ENCODE measurements around the gene SEMA3G.

Gene SEMA3G

GRCh38 chr3:52396011-52396906, 48.6 kb downstream of the SEMA3G start:
- no peak for FAIRE-seq
- DNase-seq (ENCODE audit: insufficient read length): no peak
- TF ChIP-seq POLR2AphosphoS5 (IDR thresholded peaks at IDR 0.05; ENCODE audit: low read depth, low read length): no peak
- no peak for TF ChIP-seq TAF1 (IDR thresholded peaks at IDR 0.05; ENCODE audit: borderline replicate concordance, low read depth, low read length)
- no peak for TF ChIP-seq POLR2A (IDR thresholded peaks at IDR 0.05; ENCODE audit: low read depth, low read length)

DNA sequence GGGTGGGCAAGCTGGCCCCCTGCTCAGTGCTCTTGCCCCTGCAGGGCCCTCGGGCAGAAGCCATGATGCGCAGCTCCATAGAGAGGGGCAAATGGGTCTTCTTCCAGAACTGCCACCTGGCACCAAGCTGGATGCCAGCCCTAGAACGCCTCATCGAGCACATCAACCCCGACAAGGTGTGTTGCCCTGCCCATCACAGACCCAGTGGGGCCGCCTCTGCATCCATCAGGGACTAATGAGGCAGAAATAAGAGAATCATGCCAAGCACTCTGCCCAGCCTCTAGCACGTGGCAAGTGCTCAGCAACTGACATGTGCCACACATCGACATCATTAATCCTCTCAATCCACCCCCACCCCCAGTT, 49.4 kb downstream of the SEMA3G start:
- no peak for FAIRE-seq
- no peak for TF ChIP-seq POLR2AphosphoS5 (IDR thresholded peaks at IDR 0.05; ENCODE audit: low read depth, low read length)
- TF ChIP-seq POLR2A (IDR thresholded peaks at IDR 0.05; ENCODE audit: low read depth, low read length): no peak
- no peak for TF ChIP-seq TAF1 (IDR thresholded peaks at IDR 0.05; ENCODE audit: borderline replicate concordance, low read depth, low read length)
- no peak for DNase-seq (ENCODE audit: insufficient read length)

DNA sequence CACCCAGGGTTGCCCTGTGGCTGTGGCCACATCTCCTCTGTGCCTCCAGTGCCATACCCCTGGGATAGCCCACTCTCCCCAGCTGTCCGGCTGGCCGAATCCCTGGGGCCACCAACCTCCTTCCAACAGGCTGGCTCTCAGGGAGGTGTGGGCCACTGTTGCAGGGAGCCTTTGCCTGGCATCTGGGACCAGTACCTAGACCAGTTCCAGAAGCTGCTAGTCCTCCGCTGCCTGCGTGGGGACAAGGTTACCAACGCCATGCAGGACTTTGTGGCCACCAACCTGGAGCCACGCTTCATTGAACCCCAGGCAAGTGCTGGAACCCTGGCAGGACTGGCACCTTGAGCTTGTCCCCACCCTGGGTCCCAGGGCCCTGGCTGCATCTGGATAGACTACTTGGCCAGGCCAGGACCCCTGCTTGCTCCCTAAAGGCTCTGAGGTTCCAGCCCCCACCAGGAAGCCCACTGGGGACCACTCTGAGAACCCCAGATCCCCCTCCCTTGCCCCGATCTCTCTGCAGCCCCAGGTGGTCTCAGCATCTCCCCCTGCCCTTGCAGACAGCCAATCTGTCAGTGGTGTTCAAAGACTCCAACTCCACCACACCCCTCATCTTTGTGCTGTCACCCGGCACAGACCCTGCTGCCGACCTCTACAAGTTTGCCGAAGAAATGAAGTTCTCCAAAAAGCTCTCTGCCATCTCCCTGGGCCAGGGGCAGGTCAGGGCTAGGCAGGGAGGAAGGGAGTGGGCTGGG, 50.0 kb downstream of the SEMA3G start:
- FAIRE-seq (no peak), DNase-seq (ENCODE audit: insufficient read length) (no peak)
- TF ChIP-seq POLR2AphosphoS5 (IDR thresholded peaks at IDR 0.05; ENCODE audit: low read depth, low read length) (no peak), POLR2A (IDR thresholded peaks at IDR 0.05; ENCODE audit: low read depth, low read length) (no peak), TAF1 (IDR thresholded peaks at IDR 0.05; ENCODE audit: borderline replicate concordance, low read depth, low read length) (no peak)

- no peak for FAIRE-seq
- TF ChIP-seq POLR2A (IDR thresholded peaks at IDR 0.05; ENCODE audit: low read depth, low read length) (no peak), POLR2AphosphoS5 (IDR thresholded peaks at IDR 0.05; ENCODE audit: low read depth, low read length) (no peak), TAF1 (IDR thresholded peaks at IDR 0.05; ENCODE audit: borderline replicate concordance, low read depth, low read length) (no peak)
- no peak for DNase-seq (ENCODE audit: insufficient read length)
These were observed 50.8 kb downstream of the SEMA3G start for GRCh38 chr3:52393959-52394670.

DNA sequence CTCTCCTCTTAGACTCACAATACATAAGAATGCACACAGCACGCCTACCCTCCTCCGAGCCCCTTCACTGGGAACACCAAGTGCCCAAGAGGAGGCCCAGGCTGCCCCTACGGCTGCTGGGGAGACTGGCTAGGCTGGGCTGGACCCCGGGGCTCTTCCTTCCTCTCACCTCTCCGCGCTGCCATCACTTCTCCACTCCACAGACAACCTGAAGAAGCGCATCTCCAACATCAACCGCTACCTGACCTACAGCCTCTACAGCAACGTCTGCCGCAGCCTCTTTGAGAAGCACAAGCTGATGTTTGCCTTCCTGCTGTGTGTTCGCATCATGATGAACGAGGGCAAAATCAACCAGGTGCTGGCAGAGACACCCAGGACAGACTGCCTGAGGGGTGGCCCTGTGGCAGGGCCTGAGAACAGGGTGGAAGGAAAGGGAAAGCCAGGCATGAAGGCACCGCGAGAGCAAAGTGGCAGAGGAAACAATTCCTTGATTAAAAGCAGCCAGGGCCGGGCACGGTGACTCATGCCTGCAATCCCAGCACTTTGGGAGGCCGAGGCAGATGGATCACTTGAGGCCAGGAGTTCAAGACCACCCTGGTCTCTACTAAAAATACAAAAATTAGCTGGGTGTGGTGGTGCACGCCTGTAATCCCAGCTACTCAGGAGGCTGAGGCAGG, 51.6 kb downstream of the SEMA3G start:
- TF ChIP-seq POLR2A (IDR thresholded peaks at IDR 0.05; ENCODE audit: low read depth, low read length): no peak
- TF ChIP-seq TAF1 (IDR thresholded peaks at IDR 0.05; ENCODE audit: borderline replicate concordance, low read depth, low read length): no peak
- TF ChIP-seq POLR2AphosphoS5 (IDR thresholded peaks at IDR 0.05; ENCODE audit: low read depth, low read length): no peak
- FAIRE-seq: no peak
- no peak for DNase-seq (ENCODE audit: insufficient read length)

- DNase-seq (ENCODE audit: insufficient read length): no peak
- no peak for FAIRE-seq
- TF ChIP-seq TAF1 (IDR thresholded peaks at IDR 0.05; ENCODE audit: borderline replicate concordance, low read depth, low read length) (no peak), POLR2AphosphoS5 (IDR thresholded peaks at IDR 0.05; ENCODE audit: low read depth, low read length) (no peak), POLR2A (IDR thresholded peaks at IDR 0.05; ENCODE audit: low read depth, low read length) (no peak)
These were observed 52.5 kb downstream of the SEMA3G start for GRCh38 chr3:52392216-52392930.

GRCh38 chr3:52391096-52391495, 53.8 kb downstream of the SEMA3G start:
- DNase-seq (ENCODE audit: insufficient read length) (no peak), FAIRE-seq (no peak)
- no peak for TF ChIP-seq TAF1 (IDR thresholded peaks at IDR 0.05; ENCODE audit: borderline replicate concordance, low read depth, low read length)
- TF ChIP-seq POLR2AphosphoS5 (IDR thresholded peaks at IDR 0.05; ENCODE audit: low read depth, low read length): no peak
- TF ChIP-seq POLR2A (IDR thresholded peaks at IDR 0.05; ENCODE audit: low read depth, low read length): no peak

DNA sequence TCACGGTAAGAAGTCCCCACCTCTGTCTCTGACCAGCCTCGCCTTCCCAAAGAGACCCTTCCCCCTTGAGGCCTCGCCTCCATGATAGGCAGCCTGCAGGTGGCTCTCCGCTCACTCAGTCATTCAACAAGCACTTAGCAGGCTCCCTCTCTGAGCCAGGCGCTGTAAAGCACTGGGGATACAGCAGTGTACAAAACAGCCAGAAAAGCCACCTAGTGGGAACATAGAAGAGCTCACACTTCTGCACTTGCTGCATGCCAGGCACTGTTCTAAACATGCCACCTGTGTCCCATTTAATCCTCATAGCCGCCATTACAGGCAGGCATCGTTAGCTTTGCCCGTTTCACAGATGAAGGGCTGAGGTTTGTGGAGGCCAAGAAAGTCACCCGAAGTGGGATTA, 56.0 kb downstream of the SEMA3G start:
- no peak for TF ChIP-seq POLR2AphosphoS5 (IDR thresholded peaks at IDR 0.05; ENCODE audit: low read depth, low read length)
- TF ChIP-seq TAF1 (IDR thresholded peaks at IDR 0.05; ENCODE audit: borderline replicate concordance, low read depth, low read length): no peak
- no peak for TF ChIP-seq POLR2A (IDR thresholded peaks at IDR 0.05; ENCODE audit: low read depth, low read length)
- FAIRE-seq (no peak), DNase-seq (ENCODE audit: insufficient read length) (no peak)

- no peak for FAIRE-seq
- DNase-seq (ENCODE audit: insufficient read length): no peak
- TF ChIP-seq POLR2AphosphoS5 (IDR thresholded peaks at IDR 0.05; ENCODE audit: low read depth, low read length): no peak
- no peak for TF ChIP-seq TAF1 (IDR thresholded peaks at IDR 0.05; ENCODE audit: borderline replicate concordance, low read depth, low read length)
- TF ChIP-seq POLR2A (IDR thresholded peaks at IDR 0.05; ENCODE audit: low read depth, low read length): no peak
These were observed 56.5 kb downstream of the SEMA3G start for GRCh38 chr3:52388348-52388821.

DNA sequence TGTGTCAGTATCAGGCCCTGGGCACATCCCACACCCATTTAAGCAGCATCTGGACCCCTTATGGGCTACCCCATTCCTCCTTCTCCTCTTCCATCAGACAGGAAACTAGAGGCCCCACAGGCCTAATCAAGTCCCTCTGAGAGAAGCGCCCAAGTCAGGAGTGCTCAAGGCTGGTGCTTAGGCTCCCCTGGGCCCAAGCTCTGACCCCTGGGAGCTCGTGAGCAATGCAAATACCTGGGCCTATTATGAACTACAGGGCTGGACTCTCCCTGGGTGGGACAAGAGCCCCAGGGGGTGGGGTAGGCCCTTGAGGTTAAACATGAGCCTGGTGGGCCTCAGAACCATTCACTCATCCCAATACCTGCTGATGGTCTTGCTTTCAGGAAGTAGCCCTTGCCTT, 57.4 kb downstream of the SEMA3G start:
- FAIRE-seq: no peak

More for the DNA sequence above, 57.4 kb downstream of the SEMA3G start:
- no peak for DNase-seq (ENCODE audit: insufficient read length)
- TF ChIP-seq POLR2AphosphoS5 (IDR thresholded peaks at IDR 0.05; ENCODE audit: low read depth, low read length) (no peak), TAF1 (IDR thresholded peaks at IDR 0.05; ENCODE audit: borderline replicate concordance, low read depth, low read length) (no peak), POLR2A (IDR thresholded peaks at IDR 0.05; ENCODE audit: low read depth, low read length) (no peak)
